Gastrocnemius medialis (tissue), 4 donors: Measurements from ENCODE around the gene SPATA13.

Source experiments
- POLR2A ChIP-seq, 2 donors: fragments of 450-650 bp; IDR thresholded peaks; one replicate each; pipeline ENCODE4 v1.6.1; 2017; ENCODE audit warnings: antibody characterized with exemption in 2 of 2, mild to moderate bottlenecking in 2 of 2, moderate library complexity in 2 of 2
- TF ChIP-seq, protein P1 (sequence below), 5 experiments: fragments of 450-650 bp in 3 of 5; fragments of 200-600 bp in 2 of 5; sonication (generic) in 2 of 5; IDR thresholded peaks in 4 of 5; conservative IDR thresholded peaks in 1 of 5; 1 replicate in 4 of 5; 2 replicates in 1 of 5; pipeline ENCODE4 v1.5.1; 2016 to 2019; ENCODE audit warnings: antibody characterized with exemption in 5 of 5, mild to moderate bottlenecking in 3 of 5, moderate library complexity in 3 of 5

GRCh38 chr13:24355103-24355502 lies 194.6 kb downstream of the SPATA13 start:
- TF ChIP-seq, protein P1, sequence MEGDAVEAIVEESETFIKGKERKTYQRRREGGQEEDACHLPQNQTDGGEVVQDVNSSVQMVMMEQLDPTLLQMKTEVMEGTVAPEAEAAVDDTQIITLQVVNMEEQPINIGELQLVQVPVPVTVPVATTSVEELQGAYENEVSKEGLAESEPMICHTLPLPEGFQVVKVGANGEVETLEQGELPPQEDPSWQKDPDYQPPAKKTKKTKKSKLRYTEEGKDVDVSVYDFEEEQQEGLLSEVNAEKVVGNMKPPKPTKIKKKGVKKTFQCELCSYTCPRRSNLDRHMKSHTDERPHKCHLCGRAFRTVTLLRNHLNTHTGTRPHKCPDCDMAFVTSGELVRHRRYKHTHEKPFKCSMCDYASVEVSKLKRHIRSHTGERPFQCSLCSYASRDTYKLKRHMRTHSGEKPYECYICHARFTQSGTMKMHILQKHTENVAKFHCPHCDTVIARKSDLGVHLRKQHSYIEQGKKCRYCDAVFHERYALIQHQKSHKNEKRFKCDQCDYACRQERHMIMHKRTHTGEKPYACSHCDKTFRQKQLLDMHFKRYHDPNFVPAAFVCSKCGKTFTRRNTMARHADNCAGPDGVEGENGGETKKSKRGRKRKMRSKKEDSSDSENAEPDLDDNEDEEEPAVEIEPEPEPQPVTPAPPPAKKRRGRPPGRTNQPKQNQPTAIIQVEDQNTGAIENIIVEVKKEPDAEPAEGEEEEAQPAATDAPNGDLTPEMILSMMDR (IDR thresholded peaks at IDR 0.05 in 4 of 5, conservative IDR thresholded peaks at IDR 0.05 in 1 of 5), result no peak
- no peak for TF ChIP-seq POLR2A (IDR thresholded peaks at IDR 0.05)
